ENCODE data around the gene PRSS3. TPM values are rescaled to one million over a fixed set of nuclear protein-coding genes. Genes with fewer than 3 reads are reported as not detected.
"Not testable (repeated sequence)": the region's sequence is repeated elsewhere in the genome, so short reads cannot be mapped to it uniquely, and the experiment has no call there.

The PRSS3 gene
- polyA plus RNA-seq, 2 donors, result 112 to 165 TPM

GRCh38 chr9:33782395-33783152 lies 12.8 kb upstream of the PRSS3 start:
- 39 to 45% methylated on average over 4 of the region's 4 CpGs for WGBS, 2 donors
- H3K4me3 ChIP-seq (ENCODE audit: low read depth in 1 of 2, low read length in 2 of 2), result no peak overlapping the region
- H3K27me3 ChIP-seq (ENCODE audit: control insufficient read depth in 1 of 2, insufficient read depth in 2 of 2, low read length in 2 of 2), result no peaks in the 10 kb centered on the region
- H3K4me1 ChIP-seq (ENCODE audit: control insufficient read depth in 2 of 2, insufficient read depth in 2 of 2, low read length in 1 of 2), result peaks cover 0 to 2% of the 10 kb centered on the region in 2 donors
- no peaks in the 10 kb centered on the region for H3K36me3 ChIP-seq (ENCODE audit: control insufficient read depth in 2 of 2, insufficient read depth in 2 of 2, low read length in 1 of 2)
- no peak overlapping the region for H3K27ac ChIP-seq (ENCODE audit: low read depth in 2 of 2, low read length in 1 of 2)
- H3K9me3 ChIP-seq (ENCODE audit: control insufficient read depth in 2 of 2, insufficient read depth in 1 of 2, low read depth in 1 of 2, low read length in 1 of 2), result no peaks in the 10 kb centered on the region

GRCh38 chr9:33785914-33786313 lies 9.4 kb upstream of the PRSS3 start:
- H3K27me3 ChIP-seq (ENCODE audit: control insufficient read depth in 1 of 2, insufficient read depth in 2 of 2, low read length in 2 of 2), result no peaks in the 10 kb centered on the region
- H3K27ac ChIP-seq (ENCODE audit: low read depth in 2 of 2, low read length in 1 of 2), result no peak overlapping the region
- peaks cover 0 to 2% of the 10 kb centered on the region in 2 donors for H3K4me1 ChIP-seq (ENCODE audit: control insufficient read depth in 2 of 2, insufficient read depth in 2 of 2, low read length in 1 of 2)
- H3K4me3 ChIP-seq (ENCODE audit: low read depth in 1 of 2, low read length in 2 of 2), result no peak overlapping the region
- WGBS, 2 donors, result 87% methylated on average over 5 of the region's 5 CpGs
- H3K36me3 ChIP-seq (ENCODE audit: control insufficient read depth in 2 of 2, insufficient read depth in 2 of 2, low read length in 1 of 2), result no peaks in the 10 kb centered on the region
- no peaks in the 10 kb centered on the region for H3K9me3 ChIP-seq (ENCODE audit: control insufficient read depth in 2 of 2, insufficient read depth in 1 of 2, low read depth in 1 of 2, low read length in 1 of 2)

GRCh38 chr9:33786681-33787080 lies 8.7 kb upstream of the PRSS3 start:
- 85 to 91% methylated on average over 2 of the region's 2 CpGs for WGBS, 2 donors
- H3K36me3 ChIP-seq (ENCODE audit: control insufficient read depth in 2 of 2, insufficient read depth in 2 of 2, low read length in 1 of 2), result no peaks in the 10 kb centered on the region
- H3K27me3 ChIP-seq (ENCODE audit: control insufficient read depth in 1 of 2, insufficient read depth in 2 of 2, low read length in 2 of 2), result no peaks in the 10 kb centered on the region
- no peaks in the 10 kb centered on the region for H3K9me3 ChIP-seq (ENCODE audit: control insufficient read depth in 2 of 2, insufficient read depth in 1 of 2, low read depth in 1 of 2, low read length in 1 of 2)
- H3K4me1 ChIP-seq (ENCODE audit: control insufficient read depth in 2 of 2, insufficient read depth in 2 of 2, low read length in 1 of 2), result peaks cover 0 to 2% of the 10 kb centered on the region in 2 donors
- H3K4me3 ChIP-seq (ENCODE audit: low read depth in 1 of 2, low read length in 2 of 2), result no peak overlapping the region
- no peak overlapping the region for H3K27ac ChIP-seq (ENCODE audit: low read depth in 2 of 2, low read length in 1 of 2)

GRCh38 chr9:33787839-33788238 lies 7.5 kb upstream of the PRSS3 start:
- Histone ChIP-seq H3K27me3 (ENCODE audit: control insufficient read depth in 1 of 2, insufficient read depth in 2 of 2, low read length in 2 of 2) (no peaks in the 10 kb centered on the region), H3K9me3 (ENCODE audit: control insufficient read depth in 2 of 2, insufficient read depth in 1 of 2, low read depth in 1 of 2, low read length in 1 of 2) (no peaks in the 10 kb centered on the region), H3K27ac (ENCODE audit: low read depth in 2 of 2, low read length in 1 of 2) (no peak overlapping the region), H3K36me3 (ENCODE audit: control insufficient read depth in 2 of 2, insufficient read depth in 2 of 2, low read length in 1 of 2) (no peaks in the 10 kb centered on the region), H3K4me3 (ENCODE audit: low read depth in 1 of 2, low read length in 2 of 2) (no peak overlapping the region), H3K4me1 (ENCODE audit: control insufficient read depth in 2 of 2, insufficient read depth in 2 of 2, low read length in 1 of 2) (no peaks in the 10 kb centered on the region)
- 42 to 46% methylated on average over 1 of the region's 1 CpG for WGBS, 2 donors

- WGBS, 2 donors, result 79 to 91% methylated on average over 2 of the region's 2 CpGs
- H3K9me3 ChIP-seq (ENCODE audit: control insufficient read depth in 2 of 2, insufficient read depth in 1 of 2, low read depth in 1 of 2, low read length in 1 of 2); H3K4me1 ChIP-seq (ENCODE audit: control insufficient read depth in 2 of 2, insufficient read depth in 2 of 2, low read length in 1 of 2); H3K36me3 ChIP-seq (ENCODE audit: control insufficient read depth in 2 of 2, insufficient read depth in 2 of 2, low read length in 1 of 2); H3K27ac ChIP-seq (ENCODE audit: low read depth in 2 of 2, low read length in 1 of 2); H3K4me3 ChIP-seq (ENCODE audit: low read depth in 1 of 2, low read length in 2 of 2); H3K27me3 ChIP-seq (ENCODE audit: control insufficient read depth in 1 of 2, insufficient read depth in 2 of 2, low read length in 2 of 2): not testable (repeated sequence)
Observed at GRCh38 chr9:33789429-33789828, 5.9 kb upstream of the PRSS3 start.

- no peaks in the 10 kb centered on the region for H3K4me1 ChIP-seq (ENCODE audit: control insufficient read depth in 2 of 2, insufficient read depth in 2 of 2, low read length in 1 of 2)
- H3K36me3 ChIP-seq (ENCODE audit: control insufficient read depth in 2 of 2, insufficient read depth in 2 of 2, low read length in 1 of 2), result no peaks in the 10 kb centered on the region
- H3K4me3 ChIP-seq (ENCODE audit: low read depth in 1 of 2, low read length in 2 of 2), result no peak overlapping the region
- H3K9me3 ChIP-seq (ENCODE audit: control insufficient read depth in 2 of 2, insufficient read depth in 1 of 2, low read depth in 1 of 2, low read length in 1 of 2), result no peaks in the 10 kb centered on the region
- no peak overlapping the region for H3K27ac ChIP-seq (ENCODE audit: low read depth in 2 of 2, low read length in 1 of 2)
- 16 to 24% methylated on average over 2 of the region's 2 CpGs for WGBS, 2 donors
- no peaks in the 10 kb centered on the region for H3K27me3 ChIP-seq (ENCODE audit: control insufficient read depth in 1 of 2, insufficient read depth in 2 of 2, low read length in 2 of 2)
Observed at GRCh38 chr9:33791117-33791516, 4.2 kb upstream of the PRSS3 start.

GRCh38 chr9:33793496-33793895 lies 1.9 kb upstream of the PRSS3 start:
- not testable (repeated sequence) for H3K27me3 ChIP-seq (ENCODE audit: control insufficient read depth in 1 of 2, insufficient read depth in 2 of 2, low read length in 2 of 2); H3K36me3 ChIP-seq (ENCODE audit: control insufficient read depth in 2 of 2, insufficient read depth in 2 of 2, low read length in 1 of 2); H3K27ac ChIP-seq (ENCODE audit: low read depth in 2 of 2, low read length in 1 of 2); H3K4me1 ChIP-seq (ENCODE audit: control insufficient read depth in 2 of 2, insufficient read depth in 2 of 2, low read length in 1 of 2); H3K4me3 ChIP-seq (ENCODE audit: low read depth in 1 of 2, low read length in 2 of 2); H3K9me3 ChIP-seq (ENCODE audit: control insufficient read depth in 2 of 2, insufficient read depth in 1 of 2, low read depth in 1 of 2, low read length in 1 of 2)
- WGBS, 2 donors, result 84 to 88% methylated on average over 1 of the region's 1 CpG

- no peak overlapping the region for H3K27ac ChIP-seq (ENCODE audit: low read depth in 2 of 2, low read length in 1 of 2)
- WGBS, 2 donors, result 70 to 85% methylated on average over 2 of the region's 2 CpGs
- no peak overlapping the region for H3K4me3 ChIP-seq (ENCODE audit: low read depth in 1 of 2, low read length in 2 of 2)
- H3K36me3 ChIP-seq (ENCODE audit: control insufficient read depth in 2 of 2, insufficient read depth in 2 of 2, low read length in 1 of 2), result no peaks in the 10 kb centered on the region
- no peaks in the 10 kb centered on the region for H3K9me3 ChIP-seq (ENCODE audit: control insufficient read depth in 2 of 2, insufficient read depth in 1 of 2, low read depth in 1 of 2, low read length in 1 of 2)
- H3K27me3 ChIP-seq (ENCODE audit: control insufficient read depth in 1 of 2, insufficient read depth in 2 of 2, low read length in 2 of 2), result no peaks in the 10 kb centered on the region
- H3K4me1 ChIP-seq (ENCODE audit: control insufficient read depth in 2 of 2, insufficient read depth in 2 of 2, low read length in 1 of 2), result no peaks in the 10 kb centered on the region
Observed at GRCh38 chr9:33794560-33794959, 801 bp upstream of the PRSS3 start.

- no peaks in the 10 kb centered on the region for H3K4me1 ChIP-seq (ENCODE audit: control insufficient read depth in 2 of 2, insufficient read depth in 2 of 2, low read length in 1 of 2)
- H3K27ac ChIP-seq (ENCODE audit: low read depth in 2 of 2, low read length in 1 of 2), result no peak overlapping the region
- 37 to 44% methylated on average over 4 of the region's 4 CpGs for WGBS, 2 donors
- H3K27me3 ChIP-seq (ENCODE audit: control insufficient read depth in 1 of 2, insufficient read depth in 2 of 2, low read length in 2 of 2), result no peaks in the 10 kb centered on the region
- H3K9me3 ChIP-seq (ENCODE audit: control insufficient read depth in 2 of 2, insufficient read depth in 1 of 2, low read depth in 1 of 2, low read length in 1 of 2), result no peaks in the 10 kb centered on the region
- H3K36me3 ChIP-seq (ENCODE audit: control insufficient read depth in 2 of 2, insufficient read depth in 2 of 2, low read length in 1 of 2), result no peaks in the 10 kb centered on the region
- no peak overlapping the region for H3K4me3 ChIP-seq (ENCODE audit: low read depth in 1 of 2, low read length in 2 of 2)
Observed at GRCh38 chr9:33795819-33796218, 458 bp downstream of the PRSS3 start.

GRCh38 chr9:33796679-33797078 lies 1.3 kb downstream of the PRSS3 start:
- not testable (repeated sequence) for H3K36me3 ChIP-seq (ENCODE audit: control insufficient read depth in 2 of 2, insufficient read depth in 2 of 2, low read length in 1 of 2); H3K27ac ChIP-seq (ENCODE audit: low read depth in 2 of 2, low read length in 1 of 2); H3K27me3 ChIP-seq (ENCODE audit: control insufficient read depth in 1 of 2, insufficient read depth in 2 of 2, low read length in 2 of 2); H3K4me3 ChIP-seq (ENCODE audit: low read depth in 1 of 2, low read length in 2 of 2); H3K4me1 ChIP-seq (ENCODE audit: control insufficient read depth in 2 of 2, insufficient read depth in 2 of 2, low read length in 1 of 2); H3K9me3 ChIP-seq (ENCODE audit: control insufficient read depth in 2 of 2, insufficient read depth in 1 of 2, low read depth in 1 of 2, low read length in 1 of 2)
- 67 to 83% methylated on average over 5 of the region's 5 CpGs for WGBS, 2 donors

Data from esophagus (tissue), 2 donors.